ENCODE measurements around the gene PDE6H. TPM values are rescaled to one million over a fixed set of nuclear protein-coding genes. Genes with fewer than 3 reads are reported as not detected.

PDE6H gene
- total and polyA plus RNA-seq, 10 of the 15 experiments (the other 5 are each of a cell fraction or from before 2014, with no cell fraction given), result 0.16 TPM; not detected in 9

DNA sequence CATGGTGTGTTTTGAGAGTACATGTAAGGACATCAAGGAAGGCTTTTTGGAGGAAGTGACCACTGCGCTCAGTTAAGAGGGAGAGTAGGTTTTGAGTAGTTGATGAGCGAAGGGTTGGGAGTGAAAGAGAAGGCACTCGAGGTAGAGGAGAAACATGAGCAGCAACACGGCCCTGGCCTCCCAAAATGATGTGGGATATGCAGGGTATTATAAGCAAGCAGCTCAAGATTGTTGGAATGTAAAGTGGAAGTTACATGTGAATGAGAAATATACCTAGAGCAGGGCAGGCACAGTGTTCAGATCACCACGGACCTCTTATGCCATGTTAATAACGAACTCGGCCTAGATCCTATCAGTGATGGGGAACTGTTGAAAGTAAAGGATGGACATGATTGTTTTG is 9.3 kb upstream of the PDE6H start:
- Histone ChIP-seq H3K4me1 (ENCODE audit: control insufficient read depth, insufficient read depth, low read length) (no peaks in the 10 kb centered on the region; the same call in none of the 2 replicates), H3K9ac (ENCODE audit: control insufficient read depth, insufficient read depth, low read length) (no peak overlapping the region), H3K9me3 (replicated peaks; ENCODE audit: control insufficient read depth, insufficient read depth, low read length) (no peaks in the 10 kb centered on the region), H3K36me3 (ENCODE audit: control insufficient read depth in 2 of 2, insufficient read depth in 2 of 2, low read length in 1 of 2) (no peaks in the 10 kb centered on the region), H2AFZ (ENCODE audit: control insufficient read depth, low read depth, low read length) (peak overlapping the region; percentile 43; the same call in 1 of the 2 replicates), H3K4me3 (no peak overlapping the region), H3K4me2 (ENCODE audit: control insufficient read depth, insufficient read depth) (no peak overlapping the region), H3K79me2 (ENCODE audit: control insufficient read depth, insufficient read depth, low read length) (peaks cover 44% of the 10 kb centered on the region), H4K20me1 (ENCODE audit: control insufficient read depth, insufficient read depth) (no peaks in the 10 kb centered on the region), H3K27ac (ENCODE audit: control insufficient read depth, insufficient read depth) (no peak overlapping the region), H3K27me3 (replicated peaks in 1 of 2; ENCODE audit: control insufficient read depth in 2 of 2, insufficient read depth in 2 of 2, low read length in 1 of 2) (no peaks in the 10 kb centered on the region)
- ChIA-PET RAD21 (ENCODE audit: unreplicated experiment) (interaction anchor here (1.0 to 4.7 kb wide), 2 partner anchors 11 to 23 kb away, joined by 3 to 25 read pairs; no protein-coding TSS in a partner anchor), CTCF (interaction anchor here (2.3 to 2.6 kb wide), 2 partner anchors 15 to 32 kb away, joined by 6 to 7 read pairs; no protein-coding TSS in a partner anchor), POLR2A (no interaction called here), SMC1A (ENCODE audit: uncharacterized antibody, unreplicated experiment) (interaction anchor here (0.6 to 3.3 kb wide), 3 partner anchors 17 to 32 kb away, joined by 4 to 14 read pairs (median 5); no protein-coding TSS in a partner anchor)
- intact Hi-C loops (cut with micrococcal nuclease; ENCODE audit: unreplicated experiment), result no loop called here
- no peak for ATAC-seq
- TF ChIP-seq, protein P1, sequence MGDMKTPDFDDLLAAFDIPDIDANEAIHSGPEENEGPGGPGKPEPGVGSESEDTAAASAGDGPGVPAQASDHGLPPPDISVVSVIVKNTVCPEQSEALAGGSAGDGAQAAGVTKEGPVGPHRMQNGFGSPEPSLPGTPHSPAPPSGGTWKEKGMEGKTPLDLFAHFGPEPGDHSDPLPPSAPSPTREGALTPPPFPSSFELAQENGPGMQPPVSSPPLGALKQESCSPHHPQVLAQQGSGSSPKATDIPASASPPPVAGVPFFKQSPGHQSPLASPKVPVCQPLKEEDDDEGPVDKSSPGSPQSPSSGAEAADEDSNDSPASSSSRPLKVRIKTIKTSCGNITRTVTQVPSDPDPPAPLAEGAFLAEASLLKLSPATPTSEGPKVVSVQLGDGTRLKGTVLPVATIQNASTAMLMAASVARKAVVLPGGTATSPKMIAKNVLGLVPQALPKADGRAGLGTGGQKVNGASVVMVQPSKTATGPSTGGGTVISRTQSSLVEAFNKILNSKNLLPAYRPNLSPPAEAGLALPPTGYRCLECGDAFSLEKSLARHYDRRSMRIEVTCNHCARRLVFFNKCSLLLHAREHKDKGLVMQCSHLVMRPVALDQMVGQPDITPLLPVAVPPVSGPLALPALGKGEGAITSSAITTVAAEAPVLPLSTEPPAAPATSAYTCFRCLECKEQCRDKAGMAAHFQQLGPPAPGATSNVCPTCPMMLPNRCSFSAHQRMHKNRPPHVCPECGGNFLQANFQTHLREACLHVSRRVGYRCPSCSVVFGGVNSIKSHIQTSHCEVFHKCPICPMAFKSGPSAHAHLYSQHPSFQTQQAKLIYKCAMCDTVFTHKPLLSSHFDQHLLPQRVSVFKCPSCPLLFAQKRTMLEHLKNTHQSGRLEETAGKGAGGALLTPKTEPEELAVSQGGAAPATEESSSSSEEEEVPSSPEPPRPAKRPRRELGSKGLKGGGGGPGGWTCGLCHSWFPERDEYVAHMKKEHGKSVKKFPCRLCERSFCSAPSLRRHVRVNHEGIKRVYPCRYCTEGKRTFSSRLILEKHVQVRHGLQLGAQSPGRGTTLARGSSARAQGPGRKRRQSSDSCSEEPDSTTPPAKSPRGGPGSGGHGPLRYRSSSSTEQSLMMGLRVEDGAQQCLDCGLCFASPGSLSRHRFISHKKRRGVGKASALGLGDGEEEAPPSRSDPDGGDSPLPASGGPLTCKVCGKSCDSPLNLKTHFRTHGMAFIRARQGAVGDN (IDR thresholded peaks at IDR 0.05), result no peak
- TF ChIP-seq GATAD2B (conservative IDR thresholded peaks at IDR 0.05; ENCODE audit: low read depth), result no peak
- TF ChIP-seq MTA3 (IDR thresholded peaks at IDR 0.05; ENCODE audit: borderline replicate concordance, low read length), result no peak
- no peak for TF ChIP-seq MTA2 (IDR thresholded peaks at IDR 0.05; ENCODE audit: low read depth)
- TF ChIP-seq, protein P2, sequence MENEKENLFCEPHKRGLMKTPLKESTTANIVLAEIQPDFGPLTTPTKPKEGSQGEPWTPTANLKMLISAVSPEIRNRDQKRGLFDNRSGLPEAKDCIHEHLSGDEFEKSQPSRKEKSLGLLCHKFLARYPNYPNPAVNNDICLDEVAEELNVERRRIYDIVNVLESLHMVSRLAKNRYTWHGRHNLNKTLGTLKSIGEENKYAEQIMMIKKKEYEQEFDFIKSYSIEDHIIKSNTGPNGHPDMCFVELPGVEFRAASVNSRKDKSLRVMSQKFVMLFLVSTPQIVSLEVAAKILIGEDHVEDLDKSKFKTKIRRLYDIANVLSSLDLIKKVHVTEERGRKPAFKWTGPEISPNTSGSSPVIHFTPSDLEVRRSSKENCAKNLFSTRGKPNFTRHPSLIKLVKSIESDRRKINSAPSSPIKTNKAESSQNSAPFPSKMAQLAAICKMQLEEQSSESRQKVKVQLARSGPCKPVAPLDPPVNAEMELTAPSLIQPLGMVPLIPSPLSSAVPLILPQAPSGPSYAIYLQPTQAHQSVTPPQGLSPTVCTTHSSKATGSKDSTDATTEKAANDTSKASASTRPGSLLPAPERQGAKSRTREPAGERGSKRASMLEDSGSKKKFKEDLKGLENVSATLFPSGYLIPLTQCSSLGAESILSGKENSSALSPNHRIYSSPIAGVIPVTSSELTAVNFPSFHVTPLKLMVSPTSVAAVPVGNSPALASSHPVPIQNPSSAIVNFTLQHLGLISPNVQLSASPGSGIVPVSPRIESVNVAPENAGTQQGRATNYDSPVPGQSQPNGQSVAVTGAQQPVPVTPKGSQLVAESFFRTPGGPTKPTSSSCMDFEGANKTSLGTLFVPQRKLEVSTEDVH (IDR thresholded peaks at IDR 0.05; ENCODE audit: low read depth, partially characterized antibody), result no peak
- no peak for TF ChIP-seq NRF1 (conservative IDR thresholded peaks at IDR 0.05; ENCODE audit: low read depth, low read length)
- in situ Hi-C loops (cut with MboI), result loop anchor here (25.0 kb wide), 1 partner anchor 576 kb away; no protein-coding TSS in a partner anchor
- 78% methylated on average over 7 of the region's 7 CpGs for WGBS (ENCODE audit: insufficient coverage, insufficient replicate concordance, low lambda C conversion rate, missing lambda C conversion rate)
- BruUV-seq (replicated peaks), result no TSS peak
- no peak for DNase-seq (ENCODE audit: low read depth, low spot score)
- FAIRE-seq, result no peak
